Vagina (tissue), 2 donors: Measurements from ENCODE around the gene SREBF2. TPM values are rescaled to one million over a fixed set of nuclear protein-coding genes. Genes with fewer than 3 reads are reported as not detected.

Experiments used
- DNase-seq, 2 donors: peaks; one replicate each; pipeline ENCODE4 v3.0.0-alpha.2; 2017; ENCODE audit errors: extremely low spot score in 2 of 2
- H3K27ac ChIP-seq: fragments of 200-600 bp; sonication (generic); one replicate; pipeline ENCODE4 v1.5.1; 2019
- H3K27me3 ChIP-seq: fragments of 200-600 bp; sonication (generic); one replicate; pipeline ENCODE4 v1.5.1; 2019
- H3K36me3 ChIP-seq, 2 donors: fragments of 200-600 bp; sonication (generic); one replicate each; pipeline ENCODE4 v1.5.1; 2017 to 2019
- H3K4me1 ChIP-seq: fragments of 200-600 bp; sonication (generic); one replicate; pipeline ENCODE4 v1.5.1; 2019
- H3K4me3 ChIP-seq, 2 donors: fragments of 200-600 bp; sonication (generic); 1 replicate in 1 of 2; 2 replicates in 1 of 2; pipeline ENCODE4 v1.5.1; 2016 to 2019
- H3K9me3 ChIP-seq: fragments of 200-600 bp; sonication (generic); one replicate; pipeline ENCODE4 v1.5.1; 2019
- CTCF ChIP-seq, 3 experiments: fragments of 450-650 bp in 2 of 3; fragments of 200-600 bp in 1 of 3; sonication (generic) in 1 of 3; IDR thresholded peaks; one replicate each; pipeline ENCODE4 v1.5.1; 2017 to 2019; ENCODE audit warnings: antibody characterized with exemption in 3 of 3, mild to moderate bottlenecking in 2 of 3, moderate library complexity in 2 of 3
- POLR2A ChIP-seq, 2 donors: fragments of 450-650 bp; IDR thresholded peaks; one replicate each; pipeline ENCODE4 v1.6.1; 2017; ENCODE audit warnings: antibody characterized with exemption in 2 of 2, mild to moderate bottlenecking in 2 of 2, moderate library complexity in 2 of 2
- POLR2AphosphoS5 ChIP-seq, 2 donors: sonication (generic); formaldehyde crosslinking; IDR thresholded peaks; one replicate each; pipeline ENCODE4 v1.9.0; 2017; ENCODE audit warnings: antibody characterized with exemption in 2 of 2, mild to moderate bottlenecking in 2 of 2, low read depth in 1 of 2; ENCODE audit not compliant: insufficient read depth in 1 of 2
- intact Hi-C: fragments of 100-400 bp; cut with DNase I; formaldehyde crosslinking; loops from one replicate; pipeline ENCODE4 v1.15.1; 2023
- total RNA-seq: library from RNA; depleted of rRNA; stranded (reverse); fragments of >200 nt; gene quantifications from one replicate; pipeline ENCODE4 v1.2.3, GENCODE V29; 2016

The SREBF2 gene
- total RNA-seq, 1 donor from 2014 or later = 98.0 TPM

DNA sequence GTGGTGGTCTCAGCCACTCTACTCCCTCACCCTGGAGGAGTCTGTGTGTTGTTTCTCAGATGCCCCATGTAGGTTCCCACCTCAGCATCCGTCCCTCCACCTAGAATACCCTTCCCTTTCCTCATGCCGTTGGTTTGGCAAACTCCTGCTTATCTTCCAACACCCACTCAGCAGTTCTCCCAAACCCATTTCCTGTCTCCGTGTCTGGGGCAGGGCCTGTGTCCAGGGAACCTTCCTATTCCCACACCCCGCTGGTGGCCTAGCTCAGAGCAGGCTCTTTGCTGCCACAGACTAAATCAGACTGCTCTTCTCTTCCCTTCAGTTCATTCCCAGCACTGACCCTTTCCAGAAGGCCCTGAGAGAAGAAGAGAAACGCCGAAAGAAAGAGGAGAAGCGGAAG lies 7.5 kb upstream of the SREBF2 start:
- no peak for DNase-seq
- Histone ChIP-seq H3K4me3 (no peak overlapping the region), H3K36me3 (no peaks in the 10 kb centered on the region), H3K9me3 (no peaks in the 10 kb centered on the region), H3K27ac (no peak overlapping the region), H3K4me1 (peaks cover 15% of the 10 kb centered on the region), H3K27me3 (no peaks in the 10 kb centered on the region)
- intact Hi-C loops = loop anchor here (10.0 kb wide), 1 partner anchor 119 kb away; the partner anchor contains the start of gene CENPM
- TF ChIP-seq CTCF (IDR thresholded peaks at IDR 0.05) (no peak), POLR2A (IDR thresholded peaks at IDR 0.05) (no peak), POLR2AphosphoS5 (IDR thresholded peaks at IDR 0.05; ENCODE audit: insufficient read depth in 1 of 2, low read depth in 1 of 2) (no peak)

DNA sequence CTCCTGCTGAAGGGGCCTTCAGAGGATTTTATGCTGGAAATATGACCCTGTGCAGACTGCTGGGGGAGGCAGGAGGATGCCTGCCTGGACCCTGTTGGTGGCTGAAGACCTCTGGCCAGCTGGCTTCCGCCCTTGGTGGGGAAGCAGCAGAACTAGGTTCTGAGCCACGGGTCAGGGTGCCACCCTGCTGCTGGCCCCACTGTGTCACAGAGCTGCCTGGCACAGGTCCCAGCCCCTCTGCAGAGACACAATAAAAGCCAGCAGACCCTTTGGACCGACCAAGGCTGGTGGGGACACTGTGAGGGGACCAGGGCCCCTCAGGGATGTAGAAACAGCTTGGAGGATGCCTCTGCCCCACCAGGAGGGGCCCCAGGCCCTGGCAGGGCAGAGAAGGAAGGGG lies 6.9 kb upstream of the SREBF2 start:
- TF ChIP-seq POLR2A (IDR thresholded peaks at IDR 0.05) (no peak), CTCF (IDR thresholded peaks at IDR 0.05) (no peak), POLR2AphosphoS5 (IDR thresholded peaks at IDR 0.05; ENCODE audit: insufficient read depth in 1 of 2, low read depth in 1 of 2) (no peak)
- H3K27ac ChIP-seq = peak overlapping the region; percentile 24
- no peaks in the 10 kb centered on the region for H3K27me3 ChIP-seq
- H3K9me3 ChIP-seq = no peaks in the 10 kb centered on the region
- no peak for DNase-seq
- H3K4me1 ChIP-seq = peaks cover 15% of the 10 kb centered on the region
- intact Hi-C loops = loop anchor here (10.0 kb wide), 1 partner anchor 119 kb away; the partner anchor contains the start of gene CENPM
- H3K4me3 ChIP-seq = no peak overlapping the region
- H3K36me3 ChIP-seq = no peaks in the 10 kb centered on the region

DNA sequence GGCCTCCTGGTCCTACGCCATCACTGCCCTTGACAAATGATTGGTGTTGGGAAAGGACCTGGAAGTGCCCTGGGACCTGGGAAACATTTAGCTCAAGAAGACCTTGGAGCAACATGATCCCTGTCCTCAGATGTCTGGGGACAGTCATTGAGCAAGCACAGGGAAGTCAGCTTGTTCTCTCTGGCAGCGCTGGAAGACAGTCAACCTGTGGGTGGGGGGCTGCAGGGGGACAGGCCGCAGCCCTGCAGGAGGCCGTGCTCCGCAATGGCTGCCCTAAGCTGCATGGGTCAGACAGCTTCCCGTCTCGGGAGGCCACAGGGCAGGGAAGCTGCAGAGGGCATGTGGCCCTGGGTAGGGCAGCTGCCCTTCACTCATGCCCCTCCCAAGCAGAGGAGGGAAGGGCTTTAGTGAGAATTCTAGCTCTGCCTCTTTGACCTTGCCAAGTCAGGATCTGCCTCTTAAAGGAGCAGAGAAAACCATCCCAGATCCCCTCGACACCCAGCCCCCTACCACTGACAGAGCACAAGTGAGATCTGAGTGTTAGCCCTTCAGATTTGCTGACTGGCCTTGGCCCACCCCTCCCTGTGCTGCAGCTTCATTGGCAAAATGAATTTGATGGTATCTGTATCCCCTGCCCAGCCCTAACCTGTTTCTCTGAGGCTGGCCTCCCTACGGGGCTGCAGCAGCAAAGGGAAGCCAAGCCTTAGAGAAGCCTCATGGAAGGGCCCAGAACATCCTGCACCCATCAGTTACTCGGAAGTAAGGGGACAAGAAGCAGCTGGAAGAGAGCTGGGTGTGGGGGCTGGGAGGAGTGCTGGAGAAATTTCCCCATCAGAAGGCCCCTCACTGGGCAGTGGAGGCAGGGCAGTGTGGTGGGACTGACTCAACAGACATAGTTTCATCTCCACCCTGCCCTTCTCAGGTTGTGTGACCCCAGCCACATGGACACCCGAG lies 6.2 kb upstream of the SREBF2 start:
- intact Hi-C loops = loop anchor here (10.0 kb wide), 1 partner anchor 118 kb away; the partner anchor contains the start of gene CENPM
- no peak for TF ChIP-seq CTCF (IDR thresholded peaks at IDR 0.05)
- TF ChIP-seq POLR2AphosphoS5 (IDR thresholded peaks at IDR 0.05; ENCODE audit: insufficient read depth in 1 of 2, low read depth in 1 of 2) = no peak
- no peak for TF ChIP-seq POLR2A (IDR thresholded peaks at IDR 0.05)
- no peaks in the 10 kb centered on the region for H3K9me3 ChIP-seq
- H3K36me3 ChIP-seq = no peaks in the 10 kb centered on the region
- H3K27ac ChIP-seq = peak overlapping the region; percentile 24
- H3K4me1 ChIP-seq = peaks cover 20% of the 10 kb centered on the region
- H3K27me3 ChIP-seq = no peaks in the 10 kb centered on the region
- DNase-seq = no peak
- H3K4me3 ChIP-seq = no peak overlapping the region

GRCh38 chr22:41827671-41828070 lies 5.2 kb upstream of the SREBF2 start:
- H3K4me3 ChIP-seq = no peak overlapping the region
- TF ChIP-seq POLR2A (IDR thresholded peaks at IDR 0.05) (no peak), POLR2AphosphoS5 (IDR thresholded peaks at IDR 0.05; ENCODE audit: insufficient read depth in 1 of 2, low read depth in 1 of 2) (no peak)
- no peak for DNase-seq
- no peaks in the 10 kb centered on the region for H3K27me3 ChIP-seq
- no peaks in the 10 kb centered on the region for H3K9me3 ChIP-seq
- H3K4me1 ChIP-seq = peaks cover 27% of the 10 kb centered on the region
- no peak overlapping the region for H3K27ac ChIP-seq
- no peaks in the 10 kb centered on the region for H3K36me3 ChIP-seq
- intact Hi-C loops = loop anchor here (10.0 kb wide), 1 partner anchor 117 kb away; the partner anchor contains the start of gene CENPM

DNA sequence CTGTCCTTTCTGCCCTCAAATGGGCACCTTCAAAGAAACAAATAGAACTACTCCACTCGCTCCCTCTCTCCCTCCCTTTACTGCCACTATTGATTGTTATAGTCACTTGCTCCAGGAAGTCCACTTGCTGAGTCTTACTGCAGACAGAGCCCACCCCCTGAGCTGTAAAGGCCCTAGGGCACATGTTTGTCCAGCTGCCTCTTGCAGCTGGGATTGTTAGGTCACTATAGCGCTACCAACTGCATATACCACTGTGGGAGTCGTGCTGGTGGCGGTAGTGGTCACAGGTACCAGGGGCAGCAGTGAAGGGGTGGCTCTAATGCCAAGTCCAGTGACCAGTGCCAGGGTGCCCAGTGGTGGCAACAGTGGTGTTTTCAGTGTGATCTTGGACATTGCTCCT lies 4.4 kb upstream of the SREBF2 start:
- Histone ChIP-seq H3K4me3 (no peak overlapping the region), H3K27me3 (no peaks in the 10 kb centered on the region), H3K4me1 (peaks cover 27% of the 10 kb centered on the region), H3K27ac (no peak overlapping the region), H3K36me3 (no peaks in the 10 kb centered on the region), H3K9me3 (no peaks in the 10 kb centered on the region)
- no peak for DNase-seq
- TF ChIP-seq POLR2A (IDR thresholded peaks at IDR 0.05) = no peak
- intact Hi-C loops = loop anchor here (10.0 kb wide), 1 partner anchor 116 kb away; the partner anchor contains the start of gene CENPM

- Histone ChIP-seq H3K4me3 (no peak overlapping the region), H3K36me3 (no peaks in the 10 kb centered on the region), H3K27me3 (no peaks in the 10 kb centered on the region), H3K9me3 (no peaks in the 10 kb centered on the region), H3K27ac (no peak overlapping the region), H3K4me1 (peaks cover 39% of the 10 kb centered on the region)
- no peak for TF ChIP-seq POLR2AphosphoS5 (IDR thresholded peaks at IDR 0.05; ENCODE audit: insufficient read depth in 1 of 2, low read depth in 1 of 2)
- TF ChIP-seq POLR2A (IDR thresholded peaks at IDR 0.05) = no peak
- no peak for TF ChIP-seq CTCF (IDR thresholded peaks at IDR 0.05)
- no peak for DNase-seq
- intact Hi-C loops = no loop called here
Observed at GRCh38 chr22:41830174-41830573, 2.7 kb upstream of the SREBF2 start.
